Hepatocyte (in vitro differentiated cells): ENCODE results near the gene PREX1. TPM values are rescaled to one million over a fixed set of nuclear protein-coding genes. Genes with fewer than 3 reads are reported as not detected.
A peak's percentile ranks its signal among the peaks of the same experiment; 100 is the strongest.

ENCODE experiments used
- DNase-seq: peaks from one replicate; pipeline ENCODE4 v3.0.0-alpha.2; 2016; ENCODE audit warnings: low spot score
- H2AFZ ChIP-seq: fragments of 200-600 bp; sonication (generic); 2 replicates; pipeline ENCODE4 v1.6.0; 2016; ENCODE audit warnings: antibody characterized with exemption, mild to moderate bottlenecking
- H3K27ac ChIP-seq: fragments of 200-600 bp; sonication (generic); 2 replicates; pipeline ENCODE4 v1.5.1; 2016; ENCODE audit warnings: mild to moderate bottlenecking
- H3K27me3 ChIP-seq: fragments of 200-600 bp; sonication (generic); 2 replicates; pipeline ENCODE4 v1.6.1; 2016
- H3K36me3 ChIP-seq: fragments of 200-600 bp; sonication (generic); replicated peaks from 2 replicates; pipeline ENCODE4 v1.5.1; 2016; ENCODE audit warnings: low read depth; ENCODE audit not compliant: insufficient read depth
- H3K4me1 ChIP-seq: fragments of 200-600 bp; sonication (generic); 2 replicates; pipeline ENCODE4 v1.5.1; 2016; ENCODE audit warnings: mild to moderate bottlenecking, moderate library complexity; ENCODE audit not compliant: insufficient read depth
- H3K4me2 ChIP-seq: fragments of 200-600 bp; sonication (generic); 2 replicates; pipeline ENCODE4 v1.6.0; 2016
- H3K4me3 ChIP-seq: fragments of 200-600 bp; sonication (generic); 2 replicates; pipeline ENCODE4 v1.5.1; 2016; ENCODE audit warnings: mild to moderate bottlenecking
- H3K79me2 ChIP-seq: fragments of 200-600 bp; sonication (generic); 2 replicates; pipeline ENCODE4 v1.6.0; 2017; ENCODE audit warnings: mild to moderate bottlenecking
- H3K9me2 ChIP-seq: fragments of 200-600 bp; sonication (generic); replicated peaks from 2 replicates; pipeline ENCODE4 v1.6.0; 2017; ENCODE audit warnings: mild to moderate bottlenecking; ENCODE audit not compliant: insufficient read depth
- H3K9me3 ChIP-seq: fragments of 200-600 bp; sonication (generic); 2 replicates; pipeline ENCODE4 v1.5.1; 2016; ENCODE audit warnings: low read depth, mild to moderate bottlenecking
- H4K20me1 ChIP-seq: fragments of 200-600 bp; sonication (generic); 2 replicates; pipeline ENCODE4 v1.6.0; 2016; ENCODE audit warnings: mild to moderate bottlenecking; ENCODE audit not compliant: insufficient read depth, poor library complexity, severe bottlenecking
- CTCF ChIP-seq: fragments of 200-600 bp; sonication (generic); IDR thresholded peaks from 2 replicates; pipeline ENCODE4 v1.5.1; 2016; ENCODE audit warnings: antibody characterized with exemption, mild to moderate bottlenecking; ENCODE audit not compliant: poor library complexity
- EZH2 ChIP-seq: fragments of 200-600 bp; sonication (generic); IDR thresholded peaks from 2 replicates; pipeline ENCODE4 v1.6.1; 2016; ENCODE audit warnings: antibody characterized with exemption, mild to moderate bottlenecking, borderline replicate concordance
- EZH2phosphoT487 ChIP-seq: fragments of 200-600 bp; sonication (generic); IDR thresholded peaks from one replicate; pipeline ENCODE4 v1.6.1; 2018; ENCODE audit warnings: antibody characterized with exemption, mild to moderate bottlenecking, low read depth, moderate library complexity; ENCODE audit not compliant: unreplicated experiment, severe bottlenecking
- WGBS: methylation state at CpG from one replicate; pipeline ENCODE4 v1.1.6; 2016; ENCODE audit warnings: low lambda C conversion rate; ENCODE audit errors: missing lambda C conversion rate; 5-methylcytosine and 5-hydroxymethylcytosine counted together
- polyA plus RNA-seq: library from polyadenylated mRNA; unstranded; fragments of >200 nt; fragmentation: Nextera tagmentation; extraction: Ambion mirVana; gene quantifications from 2 replicates; pipeline ENCODE4 v1.2.1, GENCODE V29; 2016
- total RNA-seq: library from RNA; depleted of rRNA; stranded (reverse); fragments of >200 nt; gene quantifications from 2 replicates; pipeline ENCODE4 v1.2.3, GENCODE V29; 2014

Gene PREX1
- total and polyA plus RNA-seq, 2 experiments from 2014 or later, result 1.8 to 2.9 TPM

- H3K9me2 ChIP-seq, result no peaks in the 10 kb centered on the region
- H3K36me3 ChIP-seq, result no peaks in the 10 kb centered on the region
- TF ChIP-seq EZH2phosphoT487, result no peak
- TF ChIP-seq CTCF, result no peak
- no peak for TF ChIP-seq EZH2
- no peaks in the 10 kb centered on the region for H3K27me3 ChIP-seq
- H4K20me1 ChIP-seq, result no peaks in the 10 kb centered on the region
- no peak overlapping the region for H3K4me3 ChIP-seq
- no peaks in the 10 kb centered on the region for H3K79me2 ChIP-seq
- DNase-seq, result no peak
- WGBS, result 80% methylated on average over 6 of the region's 6 CpGs
- peaks cover 33% of the 10 kb centered on the region for H3K4me1 ChIP-seq
- H3K4me2 ChIP-seq, result no peak overlapping the region
- peak overlapping the region; percentile 68 for H3K27ac ChIP-seq
- H3K9me3 ChIP-seq, result no peaks in the 10 kb centered on the region
- no peak overlapping the region for H2AFZ ChIP-seq
These were observed 146.5 kb downstream of the PREX1 start for GRCh38 chr20:48681201-48681872.

DNA sequence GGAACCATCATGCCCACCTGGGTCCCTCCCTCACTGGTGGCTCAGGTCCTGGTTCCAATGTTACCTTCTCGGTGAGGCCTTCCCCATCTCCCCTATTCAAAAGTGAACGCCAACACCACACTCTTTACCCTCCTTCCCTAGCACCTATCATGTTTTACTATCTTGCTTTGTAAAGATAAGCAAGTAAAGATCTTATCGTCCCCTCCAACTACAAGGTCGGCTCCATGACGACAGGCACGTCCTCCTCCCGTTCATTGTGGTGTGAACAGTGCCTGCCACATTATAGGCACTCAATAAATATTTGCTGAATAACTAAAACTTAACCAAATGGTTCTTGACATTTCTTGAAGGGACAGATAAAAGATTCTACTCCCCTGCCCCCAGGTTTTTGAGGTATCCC lies 147.1 kb downstream of the PREX1 start:
- H3K9me3 ChIP-seq, result no peaks in the 10 kb centered on the region
- no peaks in the 10 kb centered on the region for H3K79me2 ChIP-seq
- no peaks in the 10 kb centered on the region for H3K27me3 ChIP-seq
- H3K27ac ChIP-seq, result no peak overlapping the region
- no peak overlapping the region for H3K4me2 ChIP-seq
- H3K9me2 ChIP-seq, result no peaks in the 10 kb centered on the region
- TF ChIP-seq CTCF (no peak), EZH2 (no peak), EZH2phosphoT487 (no peak)
- H2AFZ ChIP-seq, result no peak overlapping the region
- H4K20me1 ChIP-seq, result no peaks in the 10 kb centered on the region
- no peaks in the 10 kb centered on the region for H3K36me3 ChIP-seq
- WGBS, result 46% methylated on average over 7 of the region's 7 CpGs
- no peak overlapping the region for H3K4me3 ChIP-seq
- DNase-seq, result no peak
- H3K4me1 ChIP-seq, result peaks cover 26% of the 10 kb centered on the region

- Histone ChIP-seq H3K4me3 (no peak overlapping the region), H3K36me3 (no peaks in the 10 kb centered on the region), H4K20me1 (no peaks in the 10 kb centered on the region), H3K27me3 (no peaks in the 10 kb centered on the region), H3K9me2 (no peaks in the 10 kb centered on the region), H3K4me2 (no peak overlapping the region), H2AFZ (no peak overlapping the region), H3K79me2 (no peaks in the 10 kb centered on the region), H3K9me3 (no peaks in the 10 kb centered on the region), H3K27ac (no peak overlapping the region), H3K4me1 (peaks cover 22% of the 10 kb centered on the region)
- WGBS, result 85% methylated on average over 8 of the region's 14 CpGs
- TF ChIP-seq CTCF (no peak), EZH2 (no peak), EZH2phosphoT487 (no peak)
- peak; percentile 46 for DNase-seq
These were observed 148.2 kb downstream of the PREX1 start for GRCh38 chr20:48679599-48679998.
